WTC11 (cell line): Measurements from ENCODE around the gene DIDO1. TPM values are rescaled to one million over a fixed set of nuclear protein-coding genes. Genes with fewer than 3 reads are reported as not detected.

Experiments
- CREB1 ChIP-seq: sonication (generic); formaldehyde crosslinking; IDR thresholded peaks from 2 replicates; pipeline ENCODE4 v1.8.0; 2023; ENCODE audit warnings: mild to moderate bottlenecking, missing genetic modification reagents
- CREM ChIP-seq: sonication (generic); formaldehyde crosslinking; IDR thresholded peaks from 2 replicates; pipeline ENCODE4 v1.8.1; 2022; ENCODE audit warnings: mild to moderate bottlenecking, missing genetic modification reagents, moderate library complexity
- HMGA2 ChIP-seq: fragments of 250-450 bp; sonication (Bioruptor Pico); IDR thresholded peaks from 2 replicates; pipeline ENCODE4 v1.4.0; 2021; ENCODE audit warnings: mild to moderate bottlenecking, moderate library complexity
- IRF2 ChIP-seq: sonication (generic); formaldehyde crosslinking; IDR thresholded peaks from 2 replicates; pipeline ENCODE4 v1.8.0; 2022; ENCODE audit warnings: low read depth, missing genetic modification reagents, borderline replicate concordance
- KAT7 ChIP-seq: sonication (generic); formaldehyde crosslinking; IDR thresholded peaks from 2 replicates; pipeline ENCODE4 v1.8.1; 2023; ENCODE audit warnings: missing genetic modification reagents, mild to moderate bottlenecking, borderline replicate concordance
- MYBL2 ChIP-seq: sonication (generic); formaldehyde crosslinking; IDR thresholded peaks from 2 replicates; pipeline ENCODE4 v1.8.1; 2023; ENCODE audit warnings: mild to moderate bottlenecking, moderate library complexity, missing genetic modification reagents
- NFE2L1 ChIP-seq: sonication (generic); formaldehyde crosslinking; IDR thresholded peaks from 2 replicates; pipeline ENCODE4 v1.8.1; 2023; ENCODE audit warnings: missing genetic modification reagents
- NFYB ChIP-seq: sonication (generic); formaldehyde crosslinking; conservative IDR thresholded peaks from 2 replicates; pipeline ENCODE4 v1.8.0; 2022; ENCODE audit warnings: low read depth, missing genetic modification reagents
- TCF7 ChIP-seq: sonication (generic); formaldehyde crosslinking; IDR thresholded peaks from 2 replicates; pipeline ENCODE4 v1.8.0; 2022; ENCODE audit warnings: mild to moderate bottlenecking, low read depth, missing genetic modification reagents, moderate library complexity
- ZBTB21 ChIP-seq: sonication (generic); formaldehyde crosslinking; IDR thresholded peaks from 2 replicates; pipeline ENCODE4 v1.8.1; 2023; ENCODE audit warnings: mild to moderate bottlenecking, missing genetic modification reagents, borderline replicate concordance
- ZNF138 ChIP-seq: sonication (generic); formaldehyde crosslinking; conservative IDR thresholded peaks from 2 replicates; pipeline ENCODE4 v1.8.1; 2022; ENCODE audit warnings: mild to moderate bottlenecking, moderate library complexity, missing genetic modification reagents
- ZNF317 ChIP-seq: sonication (generic); formaldehyde crosslinking; IDR thresholded peaks from 2 replicates; pipeline ENCODE4 v1.8.1; 2023; ENCODE audit warnings: low read depth, mild to moderate bottlenecking, moderate library complexity, missing genetic modification reagents, borderline replicate concordance
- ZNF396 ChIP-seq: fragments of 250-450 bp; sonication (Bioruptor Pico); IDR thresholded peaks from 2 replicates; pipeline ENCODE4 v1.8.0; 2021; ENCODE audit warnings: mild to moderate bottlenecking, moderate library complexity, borderline replicate concordance
- ZNF416 ChIP-seq: fragments of 250-450 bp; sonication (Bioruptor Pico); IDR thresholded peaks from 2 replicates; pipeline ENCODE4 v1.9.0; 2021; ENCODE audit warnings: mild to moderate bottlenecking, inconsistent platforms
- ZNF423 ChIP-seq: fragments of 250-450 bp; sonication (Bioruptor Pico); IDR thresholded peaks from 2 replicates; pipeline ENCODE4 v2.1.2; 2022; ENCODE audit warnings: mild to moderate bottlenecking, moderate library complexity
- total RNA-seq: library from RNA; stranded (reverse); gene quantifications from 3 replicates; pipeline ENCODE4 v1.2.3, GENCODE V29; 2021
- TF ChIP-seq, protein P1 (sequence below): fragments of 250-450 bp; sonication (Bioruptor Pico); IDR thresholded peaks from 2 replicates; pipeline ENCODE4 v1.9.0; 2021; ENCODE audit warnings: mild to moderate bottlenecking
- TF ChIP-seq, protein P2 (sequence below): sonication (generic); formaldehyde crosslinking; conservative IDR thresholded peaks from 2 replicates; pipeline ENCODE4 v1.8.1; 2022; ENCODE audit warnings: mild to moderate bottlenecking, missing genetic modification reagents
- TF ChIP-seq, protein P3 (sequence below): sonication (generic); formaldehyde crosslinking; IDR thresholded peaks from 2 replicates; pipeline ENCODE4 v1.8.1; 2022; ENCODE audit warnings: low read depth, missing genetic modification reagents, borderline replicate concordance
- TF ChIP-seq, protein P4 (sequence below): sonication (generic); formaldehyde crosslinking; IDR thresholded peaks from 2 replicates; pipeline ENCODE4 v1.8.0; 2022; ENCODE audit warnings: mild to moderate bottlenecking, missing genetic modification reagents
- TF ChIP-seq, protein P5 (sequence below): sonication (generic); formaldehyde crosslinking; IDR thresholded peaks from 2 replicates; pipeline ENCODE4 v1.8.0; 2023; ENCODE audit warnings: missing genetic modification reagents, mild to moderate bottlenecking, borderline replicate concordance
- TF ChIP-seq, protein P6 (sequence below): sonication (generic); formaldehyde crosslinking; IDR thresholded peaks from 2 replicates; pipeline ENCODE4 v1.8.1; 2023; ENCODE audit warnings: mild to moderate bottlenecking, missing genetic modification reagents, moderate library complexity
- TF ChIP-seq, protein P7 (sequence below): sonication (generic); formaldehyde crosslinking; IDR thresholded peaks from 2 replicates; pipeline ENCODE4 v1.8.0; 2022; ENCODE audit warnings: mild to moderate bottlenecking, missing genetic modification reagents
- TF ChIP-seq, protein P8 (sequence below): sonication (generic); formaldehyde crosslinking; IDR thresholded peaks from 2 replicates; pipeline ENCODE4 v1.8.1; 2023; ENCODE audit warnings: mild to moderate bottlenecking, moderate library complexity, missing genetic modification reagents

DIDO1 gene
- total RNA-seq, 1 experiment from 2014 or later = 87.3 TPM

DNA sequence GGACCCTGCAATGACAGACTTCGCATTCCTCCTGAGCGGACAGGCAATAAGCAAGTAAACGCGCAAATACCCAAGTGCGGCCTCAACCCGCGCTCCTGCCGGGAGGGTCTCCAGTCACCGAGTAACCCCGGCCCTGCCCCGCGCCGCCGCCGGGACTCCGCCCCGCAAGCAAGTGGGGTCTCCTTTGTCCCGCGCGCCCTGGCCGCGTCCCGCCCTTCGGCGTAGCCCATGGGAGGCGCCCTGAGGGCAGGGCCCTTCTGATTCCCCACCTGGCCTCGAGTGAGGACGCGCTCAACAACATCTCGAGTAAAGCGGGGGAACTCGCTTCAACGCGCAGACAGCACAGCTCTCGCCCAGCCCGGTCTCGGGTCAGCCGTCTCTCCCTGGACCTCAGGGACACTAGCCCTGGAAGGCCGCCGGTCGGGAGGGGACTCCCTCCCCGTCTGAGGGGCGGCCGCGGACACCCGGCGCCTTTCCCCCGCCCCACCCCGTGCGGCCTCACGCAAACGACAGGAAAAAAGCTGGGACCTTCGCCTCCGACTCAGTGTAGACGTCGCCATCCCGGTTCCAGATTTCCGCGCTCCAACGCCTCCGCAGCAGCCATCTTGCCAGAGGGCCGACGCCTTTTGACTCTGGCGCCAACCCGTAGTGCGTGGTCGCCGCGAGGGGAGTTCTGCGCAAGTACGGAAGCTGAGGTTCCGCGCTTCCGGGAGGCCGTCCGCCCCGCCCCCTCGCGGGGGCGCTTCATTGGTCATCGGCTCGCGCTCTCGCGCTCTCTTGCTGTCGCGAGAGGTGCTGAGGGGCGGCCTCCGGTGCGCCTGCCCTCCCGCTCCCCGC is 11.2 kb upstream of the DIDO1 start (continued):
- no peak for TF ChIP-seq ZNF317 (CRISPR knock-in tag)
- TF ChIP-seq, protein P1, sequence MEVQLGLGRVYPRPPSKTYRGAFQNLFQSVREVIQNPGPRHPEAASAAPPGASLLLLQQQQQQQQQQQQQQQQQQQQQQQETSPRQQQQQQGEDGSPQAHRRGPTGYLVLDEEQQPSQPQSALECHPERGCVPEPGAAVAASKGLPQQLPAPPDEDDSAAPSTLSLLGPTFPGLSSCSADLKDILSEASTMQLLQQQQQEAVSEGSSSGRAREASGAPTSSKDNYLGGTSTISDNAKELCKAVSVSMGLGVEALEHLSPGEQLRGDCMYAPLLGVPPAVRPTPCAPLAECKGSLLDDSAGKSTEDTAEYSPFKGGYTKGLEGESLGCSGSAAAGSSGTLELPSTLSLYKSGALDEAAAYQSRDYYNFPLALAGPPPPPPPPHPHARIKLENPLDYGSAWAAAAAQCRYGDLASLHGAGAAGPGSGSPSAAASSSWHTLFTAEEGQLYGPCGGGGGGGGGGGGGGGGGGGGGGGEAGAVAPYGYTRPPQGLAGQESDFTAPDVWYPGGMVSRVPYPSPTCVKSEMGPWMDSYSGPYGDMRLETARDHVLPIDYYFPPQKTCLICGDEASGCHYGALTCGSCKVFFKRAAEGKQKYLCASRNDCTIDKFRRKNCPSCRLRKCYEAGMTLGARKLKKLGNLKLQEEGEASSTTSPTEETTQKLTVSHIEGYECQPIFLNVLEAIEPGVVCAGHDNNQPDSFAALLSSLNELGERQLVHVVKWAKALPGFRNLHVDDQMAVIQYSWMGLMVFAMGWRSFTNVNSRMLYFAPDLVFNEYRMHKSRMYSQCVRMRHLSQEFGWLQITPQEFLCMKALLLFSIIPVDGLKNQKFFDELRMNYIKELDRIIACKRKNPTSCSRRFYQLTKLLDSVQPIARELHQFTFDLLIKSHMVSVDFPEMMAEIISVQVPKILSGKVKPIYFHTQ (CRISPR knock-in tag) = no peak
- peak; percentile 58; the same call in 1 of the 2 replicates for TF ChIP-seq MYBL2 (CRISPR knock-in tag)
- TF ChIP-seq NFYB (CRISPR knock-in tag) = peak; percentile 74
- TF ChIP-seq, protein P2, sequence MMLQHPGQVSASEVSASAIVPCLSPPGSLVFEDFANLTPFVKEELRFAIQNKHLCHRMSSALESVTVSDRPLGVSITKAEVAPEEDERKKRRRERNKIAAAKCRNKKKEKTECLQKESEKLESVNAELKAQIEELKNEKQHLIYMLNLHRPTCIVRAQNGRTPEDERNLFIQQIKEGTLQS (CRISPR knock-in tag) = no peak
- no peak for TF ChIP-seq TCF7
- TF ChIP-seq ZNF138 = no peak
- TF ChIP-seq NFE2L1 (CRISPR knock-in tag) = no peak
- no peak for TF ChIP-seq HMGA2 (CRISPR knock-in tag)
- no peak for TF ChIP-seq ZNF396 (CRISPR knock-in tag)
- TF ChIP-seq, protein P3, sequence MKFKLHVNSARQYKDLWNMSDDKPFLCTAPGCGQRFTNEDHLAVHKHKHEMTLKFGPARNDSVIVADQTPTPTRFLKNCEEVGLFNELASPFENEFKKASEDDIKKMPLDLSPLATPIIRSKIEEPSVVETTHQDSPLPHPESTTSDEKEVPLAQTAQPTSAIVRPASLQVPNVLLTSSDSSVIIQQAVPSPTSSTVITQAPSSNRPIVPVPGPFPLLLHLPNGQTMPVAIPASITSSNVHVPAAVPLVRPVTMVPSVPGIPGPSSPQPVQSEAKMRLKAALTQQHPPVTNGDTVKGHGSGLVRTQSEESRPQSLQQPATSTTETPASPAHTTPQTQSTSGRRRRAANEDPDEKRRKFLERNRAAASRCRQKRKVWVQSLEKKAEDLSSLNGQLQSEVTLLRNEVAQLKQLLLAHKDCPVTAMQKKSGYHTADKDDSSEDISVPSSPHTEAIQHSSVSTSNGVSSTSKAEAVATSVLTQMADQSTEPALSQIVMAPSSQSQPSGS (CRISPR knock-in tag) = peak; percentile 61; the same call in 1 of the 2 replicates
- peak; percentile 66; the same call in 1 of the 2 replicates for TF ChIP-seq CREB1 (CRISPR knock-in tag)
- TF ChIP-seq, protein P4, sequence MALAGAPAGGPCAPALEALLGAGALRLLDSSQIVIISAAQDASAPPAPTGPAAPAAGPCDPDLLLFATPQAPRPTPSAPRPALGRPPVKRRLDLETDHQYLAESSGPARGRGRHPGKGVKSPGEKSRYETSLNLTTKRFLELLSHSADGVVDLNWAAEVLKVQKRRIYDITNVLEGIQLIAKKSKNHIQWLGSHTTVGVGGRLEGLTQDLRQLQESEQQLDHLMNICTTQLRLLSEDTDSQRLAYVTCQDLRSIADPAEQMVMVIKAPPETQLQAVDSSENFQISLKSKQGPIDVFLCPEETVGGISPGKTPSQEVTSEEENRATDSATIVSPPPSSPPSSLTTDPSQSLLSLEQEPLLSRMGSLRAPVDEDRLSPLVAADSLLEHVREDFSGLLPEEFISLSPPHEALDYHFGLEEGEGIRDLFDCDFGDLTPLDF (CRISPR knock-in tag) = peak; percentile 35; the same call in 1 of the 2 replicates
- no peak for TF ChIP-seq IRF2 (CRISPR knock-in tag)
- TF ChIP-seq, protein P5, sequence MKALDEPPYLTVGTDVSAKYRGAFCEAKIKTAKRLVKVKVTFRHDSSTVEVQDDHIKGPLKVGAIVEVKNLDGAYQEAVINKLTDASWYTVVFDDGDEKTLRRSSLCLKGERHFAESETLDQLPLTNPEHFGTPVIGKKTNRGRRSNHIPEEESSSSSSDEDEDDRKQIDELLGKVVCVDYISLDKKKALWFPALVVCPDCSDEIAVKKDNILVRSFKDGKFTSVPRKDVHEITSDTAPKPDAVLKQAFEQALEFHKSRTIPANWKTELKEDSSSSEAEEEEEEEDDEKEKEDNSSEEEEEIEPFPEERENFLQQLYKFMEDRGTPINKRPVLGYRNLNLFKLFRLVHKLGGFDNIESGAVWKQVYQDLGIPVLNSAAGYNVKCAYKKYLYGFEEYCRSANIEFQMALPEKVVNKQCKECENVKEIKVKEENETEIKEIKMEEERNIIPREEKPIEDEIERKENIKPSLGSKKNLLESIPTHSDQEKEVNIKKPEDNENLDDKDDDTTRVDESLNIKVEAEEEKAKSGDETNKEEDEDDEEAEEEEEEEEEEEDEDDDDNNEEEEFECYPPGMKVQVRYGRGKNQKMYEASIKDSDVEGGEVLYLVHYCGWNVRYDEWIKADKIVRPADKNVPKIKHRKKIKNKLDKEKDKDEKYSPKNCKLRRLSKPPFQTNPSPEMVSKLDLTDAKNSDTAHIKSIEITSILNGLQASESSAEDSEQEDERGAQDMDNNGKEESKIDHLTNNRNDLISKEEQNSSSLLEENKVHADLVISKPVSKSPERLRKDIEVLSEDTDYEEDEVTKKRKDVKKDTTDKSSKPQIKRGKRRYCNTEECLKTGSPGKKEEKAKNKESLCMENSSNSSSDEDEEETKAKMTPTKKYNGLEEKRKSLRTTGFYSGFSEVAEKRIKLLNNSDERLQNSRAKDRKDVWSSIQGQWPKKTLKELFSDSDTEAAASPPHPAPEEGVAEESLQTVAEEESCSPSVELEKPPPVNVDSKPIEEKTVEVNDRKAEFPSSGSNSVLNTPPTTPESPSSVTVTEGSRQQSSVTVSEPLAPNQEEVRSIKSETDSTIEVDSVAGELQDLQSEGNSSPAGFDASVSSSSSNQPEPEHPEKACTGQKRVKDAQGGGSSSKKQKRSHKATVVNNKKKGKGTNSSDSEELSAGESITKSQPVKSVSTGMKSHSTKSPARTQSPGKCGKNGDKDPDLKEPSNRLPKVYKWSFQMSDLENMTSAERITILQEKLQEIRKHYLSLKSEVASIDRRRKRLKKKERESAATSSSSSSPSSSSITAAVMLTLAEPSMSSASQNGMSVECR (CRISPR knock-in tag) = peak; percentile 74; the same call in 1 of the 2 replicates
- no peak for TF ChIP-seq KAT7 (CRISPR knock-in tag)
- TF ChIP-seq ZNF423 (CRISPR knock-in tag) = no peak
- TF ChIP-seq ZNF416 = no peak
- TF ChIP-seq, protein P6, sequence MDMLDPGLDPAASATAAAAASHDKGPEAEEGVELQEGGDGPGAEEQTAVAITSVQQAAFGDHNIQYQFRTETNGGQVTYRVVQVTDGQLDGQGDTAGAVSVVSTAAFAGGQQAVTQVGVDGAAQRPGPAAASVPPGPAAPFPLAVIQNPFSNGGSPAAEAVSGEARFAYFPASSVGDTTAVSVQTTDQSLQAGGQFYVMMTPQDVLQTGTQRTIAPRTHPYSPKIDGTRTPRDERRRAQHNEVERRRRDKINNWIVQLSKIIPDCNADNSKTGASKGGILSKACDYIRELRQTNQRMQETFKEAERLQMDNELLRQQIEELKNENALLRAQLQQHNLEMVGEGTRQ = peak; percentile 39; the same call in 1 of the 2 replicates
- TF ChIP-seq, protein P7, sequence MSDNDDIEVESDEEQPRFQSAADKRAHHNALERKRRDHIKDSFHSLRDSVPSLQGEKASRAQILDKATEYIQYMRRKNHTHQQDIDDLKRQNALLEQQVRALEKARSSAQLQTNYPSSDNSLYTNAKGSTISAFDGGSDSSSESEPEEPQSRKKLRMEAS (CRISPR knock-in tag) = peak; percentile 91
- no peak; the same call in none of the 2 replicates for TF ChIP-seq CREM (CRISPR knock-in tag)
- TF ChIP-seq, protein P8, sequence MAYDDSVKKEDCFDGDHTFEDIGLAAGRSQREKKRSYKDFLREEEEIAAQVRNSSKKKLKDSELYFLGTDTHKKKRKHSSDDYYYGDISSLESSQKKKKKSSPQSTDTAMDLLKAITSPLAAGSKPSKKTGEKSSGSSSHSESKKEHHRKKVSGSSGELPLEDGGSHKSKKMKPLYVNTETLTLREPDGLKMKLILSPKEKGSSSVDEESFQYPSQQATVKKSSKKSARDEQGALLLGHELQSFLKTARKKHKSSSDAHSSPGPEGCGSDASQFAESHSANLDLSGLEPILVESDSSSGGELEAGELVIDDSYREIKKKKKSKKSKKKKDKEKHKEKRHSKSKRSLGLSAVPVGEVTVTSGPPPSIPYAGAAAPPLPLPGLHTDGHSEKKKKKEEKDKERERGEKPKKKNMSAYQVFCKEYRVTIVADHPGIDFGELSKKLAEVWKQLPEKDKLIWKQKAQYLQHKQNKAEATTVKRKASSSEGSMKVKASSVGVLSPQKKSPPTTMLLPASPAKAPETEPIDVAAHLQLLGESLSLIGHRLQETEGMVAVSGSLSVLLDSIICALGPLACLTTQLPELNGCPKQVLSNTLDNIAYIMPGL = peak; percentile 50; the same call in 1 of the 2 replicates
- no peak for TF ChIP-seq ZBTB21
